ENCODE measurements around the gene KIF3A.

Gene KIF3A

DNA sequence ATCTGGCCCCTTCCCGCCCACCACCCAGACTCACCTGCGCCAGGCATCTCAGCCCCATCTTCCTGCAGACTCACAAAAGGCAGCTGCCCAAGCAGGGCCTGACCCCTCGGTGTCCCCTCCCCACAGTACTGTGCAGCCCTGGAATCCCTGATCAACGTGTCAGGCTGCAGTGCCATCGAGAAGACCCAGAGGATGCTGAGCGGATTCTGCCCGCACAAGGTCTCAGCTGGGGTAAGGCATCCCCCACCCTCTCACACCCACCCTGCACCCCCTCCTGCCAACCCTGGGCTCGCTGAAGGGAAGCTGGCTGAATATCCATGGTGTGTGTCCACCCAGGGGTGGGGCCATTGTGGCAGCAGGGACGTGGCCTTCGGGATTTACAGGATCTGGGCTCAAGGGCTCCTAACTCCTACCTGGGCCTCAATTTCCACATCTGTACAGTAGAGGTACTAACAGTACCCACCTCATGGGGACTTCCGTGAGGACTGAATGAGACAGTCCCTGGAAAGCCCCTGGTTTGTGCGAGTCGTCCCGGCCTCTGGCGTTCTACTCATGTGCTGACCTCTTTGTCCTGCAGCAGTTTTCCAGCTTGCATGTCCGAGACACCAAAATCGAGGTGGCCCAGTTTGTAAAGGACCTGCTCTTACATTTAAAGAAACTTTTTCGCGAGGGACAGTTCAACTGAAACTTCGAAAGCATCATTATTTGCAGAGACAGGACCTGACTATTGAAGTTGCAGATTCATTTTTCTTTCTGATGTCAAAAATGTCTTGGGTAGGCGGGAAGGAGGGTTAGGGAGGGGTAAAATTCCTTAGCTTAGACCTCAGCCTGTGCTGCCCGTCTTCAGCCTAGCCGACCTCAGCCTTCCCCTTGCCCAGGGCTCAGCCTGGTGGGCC lies 77.5 kb downstream of the KIF3A start:
- no peak overlapping the region for H3K27ac ChIP-seq
- TF ChIP-seq, protein P1, sequence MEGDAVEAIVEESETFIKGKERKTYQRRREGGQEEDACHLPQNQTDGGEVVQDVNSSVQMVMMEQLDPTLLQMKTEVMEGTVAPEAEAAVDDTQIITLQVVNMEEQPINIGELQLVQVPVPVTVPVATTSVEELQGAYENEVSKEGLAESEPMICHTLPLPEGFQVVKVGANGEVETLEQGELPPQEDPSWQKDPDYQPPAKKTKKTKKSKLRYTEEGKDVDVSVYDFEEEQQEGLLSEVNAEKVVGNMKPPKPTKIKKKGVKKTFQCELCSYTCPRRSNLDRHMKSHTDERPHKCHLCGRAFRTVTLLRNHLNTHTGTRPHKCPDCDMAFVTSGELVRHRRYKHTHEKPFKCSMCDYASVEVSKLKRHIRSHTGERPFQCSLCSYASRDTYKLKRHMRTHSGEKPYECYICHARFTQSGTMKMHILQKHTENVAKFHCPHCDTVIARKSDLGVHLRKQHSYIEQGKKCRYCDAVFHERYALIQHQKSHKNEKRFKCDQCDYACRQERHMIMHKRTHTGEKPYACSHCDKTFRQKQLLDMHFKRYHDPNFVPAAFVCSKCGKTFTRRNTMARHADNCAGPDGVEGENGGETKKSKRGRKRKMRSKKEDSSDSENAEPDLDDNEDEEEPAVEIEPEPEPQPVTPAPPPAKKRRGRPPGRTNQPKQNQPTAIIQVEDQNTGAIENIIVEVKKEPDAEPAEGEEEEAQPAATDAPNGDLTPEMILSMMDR (conservative IDR thresholded peaks at IDR 0.05; ENCODE audit: low read depth, low read length): no peak
- no peaks in the 10 kb centered on the region for H3K36me3 ChIP-seq (ENCODE audit: insufficient read depth)
- H3K4me1 ChIP-seq (ENCODE audit: low read depth, poor library complexity, severe bottlenecking): peaks cover 12% of the 10 kb centered on the region
- no peak overlapping the region for H2AFZ ChIP-seq (ENCODE audit: low read depth)
- H3K27me3 ChIP-seq (ENCODE audit: insufficient read depth, low read depth): no peaks in the 10 kb centered on the region
- H3K4me3 ChIP-seq (IDR thresholded peaks at IDR 0.05; ENCODE audit: insufficient read depth, low read depth, low read length): no peak overlapping the region
- no peak overlapping the region for H3K4me2 ChIP-seq
- no peak overlapping the region for H3K9ac ChIP-seq
- no peaks in the 10 kb centered on the region for H4K20me1 ChIP-seq (ENCODE audit: insufficient read depth)
- no peaks in the 10 kb centered on the region for H3K79me2 ChIP-seq (ENCODE audit: insufficient read depth, low read depth)

DNA sequence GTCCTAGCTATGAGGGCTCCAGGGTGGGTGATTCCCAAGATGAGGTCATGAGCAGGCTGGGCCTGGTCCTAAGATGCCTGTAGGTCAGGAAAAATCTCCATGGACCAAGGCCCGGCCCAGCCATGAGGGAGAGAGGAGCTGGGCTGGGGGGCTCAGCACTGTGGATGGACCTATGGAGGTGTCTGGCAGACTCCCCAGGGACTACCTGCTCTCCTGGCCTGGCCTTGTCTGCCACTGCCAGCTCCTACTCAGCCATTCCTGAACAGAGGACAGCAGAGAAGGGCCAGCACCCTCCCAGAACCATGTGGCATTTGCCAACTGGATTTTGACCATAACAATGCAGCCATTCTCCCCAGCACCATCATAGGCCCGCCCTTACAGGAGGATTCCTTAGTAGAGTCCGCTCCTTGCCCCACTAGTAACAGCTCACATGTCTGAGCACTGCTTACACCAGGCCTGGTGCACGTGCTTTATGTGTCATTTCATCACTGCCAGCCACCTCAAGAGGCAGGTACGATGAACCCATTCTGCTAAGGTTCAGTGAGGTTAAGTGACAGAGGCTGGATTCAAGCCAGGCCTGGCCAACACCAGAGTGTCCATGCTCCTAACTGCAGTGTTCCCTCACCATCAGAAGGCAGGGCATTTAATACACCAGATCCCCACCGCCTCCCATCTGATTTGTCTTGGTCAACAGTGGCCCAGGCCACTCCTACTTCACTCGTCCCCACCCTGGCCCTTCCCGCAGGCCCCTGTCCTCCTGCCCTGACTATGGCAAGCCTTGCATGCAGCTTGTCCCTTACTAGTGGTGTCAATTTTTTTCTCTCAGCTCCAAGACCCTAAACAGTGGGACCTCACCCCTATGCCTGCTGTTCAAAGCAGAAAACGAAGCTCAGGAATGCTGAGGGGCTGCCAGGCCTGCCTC lies 78.7 kb downstream of the KIF3A start:
- no peak overlapping the region for H3K4me2 ChIP-seq
- H4K20me1 ChIP-seq (ENCODE audit: insufficient read depth): no peaks in the 10 kb centered on the region
- no peak overlapping the region for H3K9ac ChIP-seq
- no peak overlapping the region for H3K4me3 ChIP-seq (IDR thresholded peaks at IDR 0.05; ENCODE audit: insufficient read depth, low read depth, low read length)
- H3K79me2 ChIP-seq (ENCODE audit: insufficient read depth, low read depth): no peaks in the 10 kb centered on the region
- no peak overlapping the region for H2AFZ ChIP-seq (ENCODE audit: low read depth)
- H3K36me3 ChIP-seq (ENCODE audit: insufficient read depth): no peaks in the 10 kb centered on the region
- H3K27me3 ChIP-seq (ENCODE audit: insufficient read depth, low read depth): no peaks in the 10 kb centered on the region
- peaks cover 8% of the 10 kb centered on the region for H3K4me1 ChIP-seq (ENCODE audit: low read depth, poor library complexity, severe bottlenecking)
- no peak overlapping the region for H3K27ac ChIP-seq
- TF ChIP-seq, protein P1 (conservative IDR thresholded peaks at IDR 0.05; ENCODE audit: low read depth, low read length): no peak

DNA sequence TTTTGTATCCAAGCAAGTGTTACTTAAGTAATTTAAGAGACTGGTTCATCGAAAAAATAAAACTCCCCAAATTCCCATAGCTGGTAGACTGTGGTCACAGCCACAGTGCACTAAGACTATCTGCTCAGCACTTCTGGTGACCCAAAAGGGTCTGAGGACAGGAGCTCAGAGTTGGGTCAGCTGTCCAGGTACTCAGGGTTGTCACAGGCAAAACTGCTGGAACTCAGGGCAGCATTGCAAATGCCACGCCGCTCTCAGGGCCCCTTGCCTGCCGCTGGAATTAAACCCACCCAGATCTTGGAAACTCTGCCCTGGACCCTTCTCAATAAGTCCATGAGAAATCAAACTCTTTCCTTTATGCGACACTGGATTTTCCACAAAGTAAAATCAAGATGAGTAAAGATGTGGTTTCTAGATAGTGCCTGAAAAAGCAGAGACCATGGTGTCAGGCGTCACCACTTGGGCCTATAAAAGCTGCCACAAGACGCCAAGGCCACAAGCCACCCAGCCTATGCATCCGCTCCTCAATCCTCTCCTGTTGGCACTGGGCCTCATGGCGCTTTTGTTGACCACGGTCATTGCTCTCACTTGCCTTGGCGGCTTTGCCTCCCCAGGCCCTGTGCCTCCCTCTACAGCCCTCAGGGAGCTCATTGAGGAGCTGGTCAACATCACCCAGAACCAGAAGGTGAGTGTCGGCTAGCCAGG lies 79.5 kb downstream of the KIF3A start, which contains the start of gene IL13:
Gene IL13 (plus strand): TSS at position 498 of the 705 bp plus-strand sequence. CDS start 14 bp downstream, at position 512.
- H3K27ac ChIP-seq: no peak within 1 kb of the TSS
- H3K4me2 ChIP-seq: no peak within 1 kb of the TSS
- H2AFZ ChIP-seq (ENCODE audit: low read depth): no peak within 1 kb of the TSS
- no peak within 1 kb of the TSS for H3K4me3 ChIP-seq (IDR thresholded peaks at IDR 0.05; ENCODE audit: insufficient read depth, low read depth, low read length)
- H3K9ac ChIP-seq: no peak within 1 kb of the TSS
- no peaks in the 10 kb centered on the region for H4K20me1 ChIP-seq (ENCODE audit: insufficient read depth)
- TF ChIP-seq, protein P1 (conservative IDR thresholded peaks at IDR 0.05; ENCODE audit: low read depth, low read length): no peak
- H3K4me1 ChIP-seq (ENCODE audit: low read depth, poor library complexity, severe bottlenecking): peaks cover under 1% of the 10 kb centered on the region
- no peaks in the 10 kb centered on the region for H3K27me3 ChIP-seq (ENCODE audit: insufficient read depth, low read depth)
- H3K79me2 ChIP-seq (ENCODE audit: insufficient read depth, low read depth): no peaks in the 10 kb centered on the region
- H3K36me3 ChIP-seq (ENCODE audit: insufficient read depth): no peaks in the 10 kb centered on the region

DNA sequence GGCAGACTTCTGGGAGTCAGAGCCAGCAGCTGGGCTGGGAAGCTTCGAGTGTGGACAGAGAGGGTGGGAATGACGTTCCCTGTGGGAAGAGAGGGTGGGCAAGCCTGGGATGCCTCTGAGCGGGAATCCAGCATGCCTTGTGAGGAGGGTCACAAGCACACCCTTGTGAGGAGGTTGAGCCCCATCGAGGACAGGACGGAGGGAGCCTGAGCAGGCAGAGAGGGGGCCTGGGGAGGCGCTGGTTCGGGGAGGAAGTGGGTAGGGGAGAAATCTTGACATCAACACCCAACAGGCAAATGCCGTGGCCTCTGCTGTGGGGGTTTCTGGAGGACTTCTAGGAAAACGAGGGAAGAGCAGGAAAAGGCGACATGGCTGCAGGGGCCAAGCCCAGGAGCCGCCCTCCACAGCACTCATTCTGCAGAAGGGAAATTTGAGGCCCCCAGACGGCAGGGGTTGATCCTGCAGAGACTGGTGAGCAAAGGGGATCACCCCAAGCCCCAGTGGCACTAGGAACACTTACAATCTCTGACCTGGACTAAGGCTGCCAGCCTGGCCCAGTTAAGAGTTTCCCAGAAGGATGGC lies 80.5 kb downstream of the KIF3A start:
- TF ChIP-seq, protein P1 (conservative IDR thresholded peaks at IDR 0.05; ENCODE audit: low read depth, low read length): no peak
- Histone ChIP-seq H3K4me1 (ENCODE audit: low read depth, poor library complexity, severe bottlenecking) (no peaks in the 10 kb centered on the region), H3K79me2 (ENCODE audit: insufficient read depth, low read depth) (no peaks in the 10 kb centered on the region), H3K4me2 (no peak overlapping the region), H2AFZ (ENCODE audit: low read depth) (no peak overlapping the region), H3K4me3 (IDR thresholded peaks at IDR 0.05; ENCODE audit: insufficient read depth, low read depth, low read length) (no peak overlapping the region), H3K27ac (no peak overlapping the region), H3K36me3 (ENCODE audit: insufficient read depth) (no peaks in the 10 kb centered on the region), H3K27me3 (ENCODE audit: insufficient read depth, low read depth) (no peaks in the 10 kb centered on the region), H4K20me1 (ENCODE audit: insufficient read depth) (no peaks in the 10 kb centered on the region), H3K9ac (no peak overlapping the region)
